Adrenal gland (tissue), 12 donors: ENCODE measurements around the gene KCND2. TPM values are rescaled to one million over a fixed set of nuclear protein-coding genes. Genes with fewer than 3 reads are reported as not detected.

Source experiments
- DNase-seq, 7 donors: peaks; one replicate each; pipeline ENCODE4 v3.0.0-alpha.2; 2019 to 2020
- H3K27ac ChIP-seq, 5 donors: fragments of 200-600 bp; sonication (generic) in 4 of 5; 1 replicate in 3 of 5; 2 replicates in 2 of 5; pipeline versions ENCODE4 v1.5.1 to v1.8.0; 2016 to 2020; ENCODE audit warnings: mild to moderate bottlenecking in 1 of 5
- H3K27me3 ChIP-seq: fragments of 200-600 bp; 2 replicates; pipeline ENCODE4 v1.8.0; 2021
- H3K36me3 ChIP-seq, 2 donors: fragments of 200-600 bp; replicated peaks in 1 of 2; 1 replicate in 1 of 2; 2 replicates in 1 of 2; pipeline versions ENCODE4 v1.5.1 to v1.8.0; 2018 to 2022
- H3K4me1 ChIP-seq, 2 donors: fragments of 200-600 bp; replicated peaks in 1 of 2; 1 replicate in 1 of 2; 2 replicates in 1 of 2; pipeline versions ENCODE4 v1.5.1 to v1.8.0; 2018 to 2021
- H3K4me3 ChIP-seq, 4 donors: fragments of 200-600 bp; sonication (generic) in 3 of 4; one replicate each; pipeline ENCODE4 v1.5.1; 2016 to 2018
- H3K9me3 ChIP-seq, 3 donors: fragments of 200-600 bp; sonication (generic) in 1 of 3; replicated peaks in 1 of 3; 1 replicate in 2 of 3; 2 replicates in 1 of 3; pipeline versions ENCODE4 v1.5.1 to v1.8.0; 2016 to 2021
- POLR2A ChIP-seq, 2 donors: fragments of 450-650 bp; IDR thresholded peaks; one replicate each; pipeline ENCODE4 v1.6.1; 2017; ENCODE audit warnings: antibody characterized with exemption in 2 of 2, mild to moderate bottlenecking in 2 of 2, moderate library complexity in 1 of 2
- WGBS, 4 donors: extraction: QIAGEN DNeasy Blood & Tissue Kit in 2 of 4; methylation state at CpG; one replicate each; pipeline versions ENCODE4 v1.1.5 to v1.1.7; 2013 to 2017; 5-methylcytosine and 5-hydroxymethylcytosine counted together
- intact Hi-C, 2 donors: fragments of 100-400 bp; cut with DNase I; formaldehyde crosslinking; loops; one replicate each; pipeline versions ENCODE4 v1.14.1 to v1.15.0; 2022 to 2023
- polyA plus RNA-seq, 3 donors: library from polyadenylated mRNA; stranded (reverse); fragments of 200-250 nt in 2 of 3; fragments of 350-450 nt in 1 of 3; fragmentation: Illumina TruSeq in 1 of 3; extraction: RNeasy Lipid Tissue Mini Kit (QIAGEN cat#74804) in 1 of 3; gene quantifications; one replicate each; pipeline ENCODE4 v1.2.3, GENCODE V29; 2013 to 2014
- small RNA-seq, 2 donors: library from RNA; depleted of rRNA; stranded (forward); fragments of <200 nt; gene quantifications; one replicate each; pipeline ENCODE3, GENCODE V24; 2016
- total RNA-seq, 9 donors: library from RNA; depleted of rRNA in 4 of 9; stranded (reverse); fragments of >200 nt in 4 of 9; fragments of 120-200 nt in 1 of 9; fragmentation: NEBNext Ultra II Directional in 1 of 9; extraction: Animal tissue kit (Norgen Biotek cat#: 25700) in 1 of 9; gene quantifications; one replicate each; pipeline versions ENCODE4 v1.1.0 to v1.2.4, GENCODE V29; 2013 to 2023
- TF ChIP-seq, protein P1 (sequence below), 6 experiments: fragments of 450-650 bp in 4 of 6; fragments of 200-600 bp in 2 of 6; sonication (generic) in 1 of 6; IDR thresholded peaks; 1 replicate in 5 of 6; 2 replicates in 1 of 6; pipeline versions ENCODE4 v1.5.1 to v1.8.0; 2016 to 2021; ENCODE audit warnings: antibody characterized with exemption in 6 of 6, mild to moderate bottlenecking in 2 of 6, moderate library complexity in 1 of 6
- donor health status: healthy with polysubstance abuse.
- donor health status: Bipolar disorder and iron deficiency.
- donor health status: DM: yes; HTN: yes; CAD: no.
- donor health status: DM: no; HTN: no; CAD: no.
- donor health status: DM: no; HTN: no; CAD: no.
- donor health status: DM: yes; HTN: yes; CAD: no.

KCND2 gene
- total and polyA plus RNA-seq, 12 donors: 0.24 to 3.0 (median 0.81) TPM

DNA sequence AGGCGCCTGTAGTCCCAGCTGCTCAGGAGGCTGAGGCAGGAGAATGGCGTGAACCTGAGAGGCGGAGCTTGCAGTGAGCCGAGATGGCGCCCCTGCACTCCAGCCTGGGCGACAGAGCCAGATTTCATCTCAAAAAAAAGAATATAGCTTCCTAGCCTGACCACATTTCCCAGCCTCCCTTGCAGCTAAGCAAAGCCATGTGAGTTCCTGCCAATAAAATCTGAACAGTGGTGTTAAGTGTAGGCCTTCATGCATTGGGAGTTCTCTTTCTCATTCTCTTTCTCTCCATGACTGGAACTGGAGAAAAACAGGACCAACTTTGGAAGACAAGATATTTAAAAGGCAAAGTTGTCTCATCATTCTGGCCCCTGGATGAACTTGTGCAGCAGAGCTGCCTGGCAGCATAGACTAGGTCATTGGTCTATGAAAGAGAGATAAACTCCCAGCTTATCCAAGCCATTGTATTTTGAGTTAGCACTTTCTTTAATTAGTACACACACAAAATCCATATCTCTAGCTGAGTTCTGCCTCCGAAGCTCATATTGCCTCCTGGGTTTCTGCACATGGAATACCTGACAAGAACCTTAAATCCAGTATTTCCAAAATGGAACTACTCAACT is 524.2 kb downstream of the KCND2 start:
- 94 to 100% (median 97%) methylated on average over 5 to 7 of the region's 7 CpGs for WGBS, 4 donors
- intact Hi-C loops: loop anchor here in 1 of 2 donors (10.0 kb wide), 1 partner anchor 308 kb away; no protein-coding TSS in a partner anchor

DNA sequence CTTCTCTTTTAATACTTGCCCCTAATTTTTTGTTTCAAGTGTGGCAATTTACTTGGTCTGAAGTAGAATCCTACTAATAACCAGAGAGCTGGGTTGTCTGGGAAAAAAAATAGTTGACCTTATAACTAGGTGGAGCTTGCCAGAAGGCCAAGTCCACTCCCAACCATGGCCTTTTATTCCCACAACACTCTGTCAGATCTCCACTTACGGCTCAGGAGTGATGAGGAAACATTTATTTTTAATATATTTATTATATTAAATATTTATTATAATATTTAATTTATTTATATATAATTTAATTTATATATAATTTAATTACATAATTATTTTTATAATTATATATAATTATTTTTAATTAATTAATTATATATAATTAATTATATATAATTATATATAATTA is 526.2 kb downstream of the KCND2 start:
- DNase-seq: no peak
- Histone ChIP-seq H3K36me3 (no peaks in the 10 kb centered on the region), H3K27ac (no peak overlapping the region), H3K4me3 (no peak overlapping the region), H3K27me3 (no peaks in the 10 kb centered on the region), H3K9me3 (no peaks in the 10 kb centered on the region), H3K4me1 (peaks cover 5 to 14% of the 10 kb centered on the region in 2 donors)
- WGBS, 4 donors: 92 to 96% (median 94%) methylated on average over 1 of the region's 1 CpG
- intact Hi-C loops: loop anchor here in 1 of 2 donors (10.0 kb wide), 1 partner anchor 306 kb away; no protein-coding TSS in a partner anchor
- TF ChIP-seq POLR2A (IDR thresholded peaks at IDR 0.05): no peak
- TF ChIP-seq, protein P1, sequence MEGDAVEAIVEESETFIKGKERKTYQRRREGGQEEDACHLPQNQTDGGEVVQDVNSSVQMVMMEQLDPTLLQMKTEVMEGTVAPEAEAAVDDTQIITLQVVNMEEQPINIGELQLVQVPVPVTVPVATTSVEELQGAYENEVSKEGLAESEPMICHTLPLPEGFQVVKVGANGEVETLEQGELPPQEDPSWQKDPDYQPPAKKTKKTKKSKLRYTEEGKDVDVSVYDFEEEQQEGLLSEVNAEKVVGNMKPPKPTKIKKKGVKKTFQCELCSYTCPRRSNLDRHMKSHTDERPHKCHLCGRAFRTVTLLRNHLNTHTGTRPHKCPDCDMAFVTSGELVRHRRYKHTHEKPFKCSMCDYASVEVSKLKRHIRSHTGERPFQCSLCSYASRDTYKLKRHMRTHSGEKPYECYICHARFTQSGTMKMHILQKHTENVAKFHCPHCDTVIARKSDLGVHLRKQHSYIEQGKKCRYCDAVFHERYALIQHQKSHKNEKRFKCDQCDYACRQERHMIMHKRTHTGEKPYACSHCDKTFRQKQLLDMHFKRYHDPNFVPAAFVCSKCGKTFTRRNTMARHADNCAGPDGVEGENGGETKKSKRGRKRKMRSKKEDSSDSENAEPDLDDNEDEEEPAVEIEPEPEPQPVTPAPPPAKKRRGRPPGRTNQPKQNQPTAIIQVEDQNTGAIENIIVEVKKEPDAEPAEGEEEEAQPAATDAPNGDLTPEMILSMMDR (IDR thresholded peaks at IDR 0.05): no peak

More for the DNA sequence above, 524.2 kb downstream of the KCND2 start:
- no peak for TF ChIP-seq POLR2A (IDR thresholded peaks at IDR 0.05)
- TF ChIP-seq, protein P1 (IDR thresholded peaks at IDR 0.05): no peak
- no peaks in the 10 kb centered on the region for H3K9me3 ChIP-seq
- H3K27me3 ChIP-seq: no peaks in the 10 kb centered on the region
- no peak overlapping the region for H3K4me3 ChIP-seq
- H3K27ac ChIP-seq: no peak overlapping the region
- no peaks in the 10 kb centered on the region for H3K36me3 ChIP-seq
- DNase-seq: no peak
- no peaks in the 10 kb centered on the region for H3K4me1 ChIP-seq

Small RNA genes within 50 kb of the gene (small RNA-seq; reads per million reads assigned to genes)
- gene RNU6-581P: 0 reads per million in 2 donors
